ENCODE measurements around the gene ACYP2. TPM values are rescaled to one million over a fixed set of nuclear protein-coding genes. Genes with fewer than 3 reads are reported as not detected.

Gene ACYP2
- total RNA-seq, 4 donors from 2014 or later = 3.7 to 15.1 (median 5.7) TPM

GRCh38 chr2:54271843-54272627 is 156.6 kb downstream of the ACYP2 start:
- no peak overlapping the region for H3K4me3 ChIP-seq
- no peaks in the 10 kb centered on the region for H3K9me3 ChIP-seq
- no peak for DNase-seq
- no peak overlapping the region for H3K27ac ChIP-seq
- 82 to 93% methylated on average over 6 of the region's 6 CpGs for WGBS, 2 donors
- intact Hi-C loops (cut with DNase I) = no loop called here
- H3K4me1 ChIP-seq = no peaks in the 10 kb centered on the region
- H3K36me3 ChIP-seq = no peaks in the 10 kb centered on the region
- TF ChIP-seq POLR2A (IDR thresholded peaks at IDR 0.05) (no peak), CTCF (IDR thresholded peaks at IDR 0.05) (no peak)
- no peaks in the 10 kb centered on the region for H3K27me3 ChIP-seq

GRCh38 chr2:54274781-54275242 is 159.4 kb downstream of the ACYP2 start:
- TF ChIP-seq POLR2A (IDR thresholded peaks at IDR 0.05) = no peak
- no peak for TF ChIP-seq CTCF (IDR thresholded peaks at IDR 0.05)
- no peaks in the 10 kb centered on the region for H3K4me1 ChIP-seq
- no peak for DNase-seq

GRCh38 chr2:54275541-54275940 is 160.1 kb downstream of the ACYP2 start:
- no peaks in the 10 kb centered on the region for H3K9me3 ChIP-seq
- no peak overlapping the region for H3K27ac ChIP-seq
- no peak for DNase-seq
- no peaks in the 10 kb centered on the region for H3K4me1 ChIP-seq
- intact Hi-C loops (cut with DNase I) = no loop called here
- H3K4me3 ChIP-seq = no peak overlapping the region
- H3K36me3 ChIP-seq = no peaks in the 10 kb centered on the region
- TF ChIP-seq POLR2A (IDR thresholded peaks at IDR 0.05) (no peak), CTCF (IDR thresholded peaks at IDR 0.05) (no peak)
- 69 to 87% methylated on average over 2 of the region's 2 CpGs for WGBS, 2 donors
- no peaks in the 10 kb centered on the region for H3K27me3 ChIP-seq

More at GRCh38 chr2:54274781-54275242, 159.4 kb downstream of the ACYP2 start:
- Histone ChIP-seq H3K4me3 (no peak overlapping the region), H3K27me3 (no peaks in the 10 kb centered on the region), H3K36me3 (no peaks in the 10 kb centered on the region), H3K27ac (no peak overlapping the region), H3K9me3 (no peaks in the 10 kb centered on the region)
- WGBS, 2 donors = 45 to 59% methylated on average over 1 of the region's 1 CpG
- intact Hi-C loops (cut with DNase I) = no loop called here

GRCh38 chr2:54279385-54279784 is 164.0 kb downstream of the ACYP2 start:
- no peak for DNase-seq
- Histone ChIP-seq H3K9me3 (no peaks in the 10 kb centered on the region), H3K4me3 (no peak overlapping the region), H3K27me3 (no peaks in the 10 kb centered on the region), H3K4me1 (no peaks in the 10 kb centered on the region), H3K27ac (no peak overlapping the region), H3K36me3 (no peaks in the 10 kb centered on the region)
- peak in 1 of 6 experiments; percentile 13 for TF ChIP-seq CTCF (IDR thresholded peaks at IDR 0.05)
- TF ChIP-seq POLR2A (IDR thresholded peaks at IDR 0.05) = no peak
- WGBS, 2 donors = 83 to 87% methylated on average over 2 of the region's 2 CpGs
- intact Hi-C loops (cut with DNase I) = no loop called here

GRCh38 chr2:54284826-54285225 is 169.4 kb downstream of the ACYP2 start:
- Histone ChIP-seq H3K27me3 (no peaks in the 10 kb centered on the region), H3K4me3 (no peak overlapping the region), H3K9me3 (no peaks in the 10 kb centered on the region), H3K36me3 (no peaks in the 10 kb centered on the region), H3K27ac (no peak overlapping the region), H3K4me1 (no peaks in the 10 kb centered on the region)
- 92 to 97% methylated on average over 3 of the region's 3 CpGs for WGBS, 2 donors
- TF ChIP-seq POLR2A (IDR thresholded peaks at IDR 0.05) (no peak), CTCF (IDR thresholded peaks at IDR 0.05) (no peak)
- no peak for DNase-seq
- intact Hi-C loops (cut with DNase I) = no loop called here

All from esophagus squamous epithelium (tissue), 5 donors.